ENCODE data around the gene FGF12. TPM values are rescaled to one million over a fixed set of nuclear protein-coding genes. Genes with fewer than 3 reads are reported as not detected.

The FGF12 gene
- total and polyA plus RNA-seq, 2 donors (not counting 1 experiment from before 2014, with no cell fraction given), result 0.03 TPM; not detected in 1

GRCh38 chr3:192364316-192364715 lies 363.0 kb downstream of the FGF12 start:
- no peaks in the 10 kb centered on the region for H3K4me1 ChIP-seq (ENCODE audit: control insufficient read depth in 2 of 2, insufficient read depth in 2 of 2, low read length in 2 of 2)
- H3K9ac ChIP-seq (ENCODE audit: low read length), result no peak overlapping the region
- H4K20me1 ChIP-seq (ENCODE audit: control insufficient read depth, insufficient read depth, low read length, poor library complexity, severe bottlenecking), result no peaks in the 10 kb centered on the region
- POLR2A ChIA-PET, result no interaction called here
- no CpG with 5 or more reads among the region's 1 CpG for WGBS (ENCODE audit: insufficient coverage)
- H3K4me1 Mint-ChIP-seq, result no peaks in the 10 kb centered on the region
- H3K9me3 Mint-ChIP-seq (ENCODE audit: insufficient read depth), result no peaks in the 10 kb centered on the region
- no peak overlapping the region for H3K27ac ChIP-seq (ENCODE audit: low read length in 2 of 2)
- no peak overlapping the region for H3K4me2 ChIP-seq (replicated peaks; ENCODE audit: low read depth, low read length, poor library complexity, severe bottlenecking)
- H3K9me3 ChIP-seq (ENCODE audit: control extremely low read depth in 1 of 3, control insufficient read depth in 2 of 3, insufficient read depth in 1 of 3, low read length in 2 of 3), result no peaks in the 10 kb centered on the region
- H3K27ac Mint-ChIP-seq, result no peak overlapping the region
- TF ChIP-seq EZH2 (IDR thresholded peaks at IDR 0.05; ENCODE audit: borderline replicate concordance, insufficient read depth, low read depth, low read length, poor library complexity, severe bottlenecking) (no peak), CTCF (IDR thresholded peaks at IDR 0.05) (no peak)
- no peak overlapping the region for H2AFZ ChIP-seq (ENCODE audit: insufficient read depth, low read depth, low read length, poor library complexity, severe bottlenecking)
- no peak for ATAC-seq (ENCODE audit: low read depth)
- DNase-seq, result no peak
- no peak overlapping the region for H3K4me3 Mint-ChIP-seq
- CTCF ChIA-PET, result no interaction called here
- peaks cover 0 to 3% (median 0%) of the 10 kb centered on the region in 4 experiments for H3K27me3 ChIP-seq (replicated peaks in 1 of 4; ENCODE audit: control extremely low read depth in 1 of 4, control insufficient read depth in 3 of 4, insufficient read depth in 4 of 4, low read length in 3 of 4)
- no peaks in the 10 kb centered on the region for H3K36me3 ChIP-seq (replicated peaks in 1 of 2; ENCODE audit: control extremely low read depth in 1 of 2, control insufficient read depth in 1 of 2, extremely low read depth in 1 of 2, insufficient read depth in 2 of 2, low read length in 1 of 2)
- H3K79me2 ChIP-seq (ENCODE audit: control insufficient read depth, insufficient read depth, low read length), result no peaks in the 10 kb centered on the region
- H3K27me3 Mint-ChIP-seq, result peaks cover 4% of the 10 kb centered on the region
- intact Hi-C loops (cut with micrococcal nuclease), result no loop called here
- no peak overlapping the region for H3K4me3 ChIP-seq (ENCODE audit: control extremely low read depth in 1 of 5, extremely low read depth in 1 of 5, insufficient read depth in 1 of 5, low read depth in 2 of 5, low read length in 4 of 5)

GRCh38 chr3:192354687-192355086 lies 372.7 kb downstream of the FGF12 start:
- H3K4me1 ChIP-seq (ENCODE audit: control insufficient read depth in 2 of 2, insufficient read depth in 2 of 2, low read length in 2 of 2), result no peaks in the 10 kb centered on the region
- H3K9me3 Mint-ChIP-seq (ENCODE audit: insufficient read depth), result no peaks in the 10 kb centered on the region
- H3K27ac ChIP-seq (ENCODE audit: low read length in 2 of 2), result no peak overlapping the region
- no peaks in the 10 kb centered on the region for H3K4me1 Mint-ChIP-seq
- no peak for ATAC-seq (ENCODE audit: low read depth)
- H4K20me1 ChIP-seq (ENCODE audit: control insufficient read depth, insufficient read depth, low read length, poor library complexity, severe bottlenecking), result no peaks in the 10 kb centered on the region
- no peak overlapping the region for H3K4me3 Mint-ChIP-seq
- DNase-seq, result no peak
- ChIA-PET POLR2A (no interaction called here), CTCF (no interaction called here)
- no peaks in the 10 kb centered on the region for H3K27me3 ChIP-seq (replicated peaks in 1 of 4; ENCODE audit: control extremely low read depth in 1 of 4, control insufficient read depth in 3 of 4, insufficient read depth in 4 of 4, low read length in 3 of 4)
- 94% methylated on average over 5 of the region's 7 CpGs for WGBS (ENCODE audit: insufficient coverage)
- no peaks in the 10 kb centered on the region for H3K36me3 ChIP-seq (replicated peaks in 1 of 2; ENCODE audit: control extremely low read depth in 1 of 2, control insufficient read depth in 1 of 2, extremely low read depth in 1 of 2, insufficient read depth in 2 of 2, low read length in 1 of 2)
- TF ChIP-seq EZH2 (IDR thresholded peaks at IDR 0.05; ENCODE audit: borderline replicate concordance, insufficient read depth, low read depth, low read length, poor library complexity, severe bottlenecking) (no peak), CTCF (IDR thresholded peaks at IDR 0.05) (no peak)
- no peak overlapping the region for H3K4me3 ChIP-seq (ENCODE audit: control extremely low read depth in 1 of 5, extremely low read depth in 1 of 5, insufficient read depth in 1 of 5, low read depth in 2 of 5, low read length in 4 of 5)
- H3K27ac Mint-ChIP-seq, result no peak overlapping the region
- no peak overlapping the region for H2AFZ ChIP-seq (ENCODE audit: insufficient read depth, low read depth, low read length, poor library complexity, severe bottlenecking)
- no peaks in the 10 kb centered on the region for H3K79me2 ChIP-seq (ENCODE audit: control insufficient read depth, insufficient read depth, low read length)
- intact Hi-C loops (cut with micrococcal nuclease), result no loop called here
- no peak overlapping the region for H3K4me2 ChIP-seq (replicated peaks; ENCODE audit: low read depth, low read length, poor library complexity, severe bottlenecking)
- H3K27me3 Mint-ChIP-seq, result no peaks in the 10 kb centered on the region
- no peak overlapping the region for H3K9ac ChIP-seq (ENCODE audit: low read length)
- no peaks in the 10 kb centered on the region for H3K9me3 ChIP-seq (ENCODE audit: control extremely low read depth in 1 of 3, control insufficient read depth in 2 of 3, insufficient read depth in 1 of 3, low read length in 2 of 3)
